Fibroblast of lung (primary cell): ENCODE measurements around the gene IL1B.

Experiments
- EZH2 ChIP-seq: IDR thresholded peaks from 2 replicates; pipeline ENCODE4 v1.5.1; 2012; ENCODE audit warnings: low read length, control low read depth, mild to moderate bottlenecking; ENCODE audit errors: missing control alignments
- TF ChIP-seq, protein P1 (sequence below), 2 donors: IDR thresholded peaks in 1 of 2; conservative IDR thresholded peaks in 1 of 2; 1 replicate in 1 of 2; 2 replicates in 1 of 2; pipeline ENCODE4 v1.5.1; 2011 to 2012; ENCODE audit warnings: low read length in 2 of 2, control low read depth in 1 of 2, inconsistent platforms in 1 of 2, low read depth in 1 of 2, mild to moderate bottlenecking in 1 of 2

DNA sequence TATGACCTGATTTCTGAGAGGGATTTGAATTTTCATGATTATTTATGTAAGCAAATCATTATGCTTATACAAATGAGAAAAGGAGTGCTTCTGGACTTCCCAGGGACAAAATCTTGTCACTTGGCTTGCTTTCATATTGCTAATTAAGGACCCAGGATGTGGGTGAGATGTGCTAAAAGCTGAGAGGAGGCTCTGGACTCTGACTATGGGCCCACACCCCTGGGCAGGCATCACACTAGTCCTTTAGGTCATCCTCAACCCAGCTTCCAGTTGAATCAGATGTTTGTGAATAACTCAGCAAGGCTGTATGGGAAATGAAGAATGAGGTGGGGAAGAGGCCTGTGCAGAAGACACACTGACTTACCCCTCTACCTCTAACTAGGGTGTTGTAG lies 11.9 kb downstream of the IL1B start:
- TF ChIP-seq, protein P1, sequence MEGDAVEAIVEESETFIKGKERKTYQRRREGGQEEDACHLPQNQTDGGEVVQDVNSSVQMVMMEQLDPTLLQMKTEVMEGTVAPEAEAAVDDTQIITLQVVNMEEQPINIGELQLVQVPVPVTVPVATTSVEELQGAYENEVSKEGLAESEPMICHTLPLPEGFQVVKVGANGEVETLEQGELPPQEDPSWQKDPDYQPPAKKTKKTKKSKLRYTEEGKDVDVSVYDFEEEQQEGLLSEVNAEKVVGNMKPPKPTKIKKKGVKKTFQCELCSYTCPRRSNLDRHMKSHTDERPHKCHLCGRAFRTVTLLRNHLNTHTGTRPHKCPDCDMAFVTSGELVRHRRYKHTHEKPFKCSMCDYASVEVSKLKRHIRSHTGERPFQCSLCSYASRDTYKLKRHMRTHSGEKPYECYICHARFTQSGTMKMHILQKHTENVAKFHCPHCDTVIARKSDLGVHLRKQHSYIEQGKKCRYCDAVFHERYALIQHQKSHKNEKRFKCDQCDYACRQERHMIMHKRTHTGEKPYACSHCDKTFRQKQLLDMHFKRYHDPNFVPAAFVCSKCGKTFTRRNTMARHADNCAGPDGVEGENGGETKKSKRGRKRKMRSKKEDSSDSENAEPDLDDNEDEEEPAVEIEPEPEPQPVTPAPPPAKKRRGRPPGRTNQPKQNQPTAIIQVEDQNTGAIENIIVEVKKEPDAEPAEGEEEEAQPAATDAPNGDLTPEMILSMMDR (conservative IDR thresholded peaks at IDR 0.05 in 1 of 2, IDR thresholded peaks at IDR 0.05 in 1 of 2; ENCODE audit: low read depth in 1 of 2, low read length in 2 of 2): no peak
- no peak for TF ChIP-seq EZH2
